GM13976 (cell line): ENCODE measurements around the gene ERICH6.
"Not testable (repeated sequence)": the region's sequence is repeated elsewhere in the genome, so short reads cannot be mapped to it uniquely, and the experiment has no call there.

Source experiments
- DNase-seq: peaks from one replicate; pipeline ENCODE4 v3.0.0; 2012; ENCODE audit warnings: low spot score
- CTCF ChIP-seq: IDR thresholded peaks from 2 replicates; pipeline ENCODE4 v1.5.1; 2012; ENCODE audit warnings: borderline replicate concordance, mild to moderate bottlenecking; ENCODE audit not compliant: insufficient read depth; ENCODE audit errors: extremely low read depth, missing control alignments, control extremely low read depth
- in situ Hi-C: fragments of 300-500 bp; cut with MboI; formaldehyde crosslinking; loops from one replicate; pipeline ENCODE4 v1.12.0; 2022; ENCODE audit warnings: low sequenced_read_pairs, mixed read lengths, inconsistent platforms; ENCODE audit not compliant: unreplicated experiment

The ERICH6 gene

GRCh38 chr3:150626148-150626930 lies 77.4 kb downstream of the ERICH6 start:
- no peak for TF ChIP-seq CTCF
- no peak for DNase-seq
- in situ Hi-C loops = no loop called here

- no peak for TF ChIP-seq CTCF
- no peak for DNase-seq
- in situ Hi-C loops = no loop called here
Observed at GRCh38 chr3:150623945-150624344, 79.8 kb downstream of the ERICH6 start.

- in situ Hi-C loops, DNase-seq: not testable (repeated sequence)
Observed at GRCh38 chr3:150622955-150623354, 80.8 kb downstream of the ERICH6 start.

- DNase-seq = no peak
- in situ Hi-C loops = no loop called here
- no peak for TF ChIP-seq CTCF
Observed at GRCh38 chr3:150620002-150620689, 83.6 kb downstream of the ERICH6 start.

GRCh38 chr3:150613709-150614480 lies 89.8 kb downstream of the ERICH6 start:
- TF ChIP-seq CTCF = no peak
- in situ Hi-C loops = no loop called here

GRCh38 chr3:150613034-150613433 lies 90.7 kb downstream of the ERICH6 start:
- TF ChIP-seq CTCF = no peak
- DNase-seq = no peak
- in situ Hi-C loops = no loop called here

More at GRCh38 chr3:150613709-150614480, 89.8 kb downstream of the ERICH6 start:
- DNase-seq = no peak
